GM18507 (cell line): ENCODE data around the gene CADM1.

Source experiments
- DNase-seq: peaks from one replicate; pipeline ENCODE4 v3.0.0; 2011; ENCODE audit warnings: low read depth; ENCODE audit not compliant: insufficient read length; ENCODE audit errors: extremely low spot score
- FAIRE-seq: peaks from 2 replicates; lab custom pipeline; 2011; peaks lifted over from hg19 to GRCh38; lab: Jason Lieb, UNC

CADM1 gene

DNA sequence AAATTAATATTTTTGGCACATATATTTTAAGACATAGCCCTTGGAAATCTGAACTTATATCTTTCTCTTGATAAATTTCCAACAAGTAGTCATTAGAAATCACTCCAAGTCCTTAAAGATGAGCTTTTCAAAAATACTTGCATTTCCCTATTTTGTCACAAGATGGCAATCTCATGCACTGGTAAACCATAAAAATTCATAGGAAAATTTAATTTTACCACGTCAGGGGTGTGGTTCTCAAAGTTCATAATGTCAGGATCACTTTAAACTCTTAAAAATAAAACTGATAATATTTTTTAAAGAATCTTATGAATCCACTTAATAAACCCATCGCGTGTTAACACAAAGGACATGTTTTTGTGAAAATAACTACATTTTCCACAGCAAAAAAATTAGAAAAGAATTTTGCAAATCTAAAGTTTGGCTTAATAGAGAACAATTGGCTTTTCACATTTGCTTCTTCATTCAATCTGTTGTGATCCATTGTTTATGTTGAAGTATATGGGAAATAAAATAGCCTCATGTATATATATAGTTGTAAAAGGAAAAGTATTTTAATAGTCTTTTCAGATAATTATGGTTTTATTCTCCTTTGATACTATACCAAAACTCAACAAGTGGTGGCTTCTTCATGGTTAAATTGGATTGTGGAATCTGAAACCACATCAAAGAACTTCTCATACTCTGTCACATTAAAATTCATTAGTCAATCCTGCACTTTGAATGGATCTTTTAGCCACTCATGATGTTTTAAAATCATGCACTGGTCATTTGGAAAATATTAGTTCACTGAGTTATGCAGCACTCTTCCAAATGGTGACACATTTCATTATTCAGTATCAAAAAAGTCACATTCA, 169.1 kb downstream of the CADM1 start:
- DNase-seq (no peak), FAIRE-seq (no peak)

GRCh38 chr11:115333949-115334348, 170.3 kb downstream of the CADM1 start:
- DNase-seq, result no peak
- no peak for FAIRE-seq

DNA sequence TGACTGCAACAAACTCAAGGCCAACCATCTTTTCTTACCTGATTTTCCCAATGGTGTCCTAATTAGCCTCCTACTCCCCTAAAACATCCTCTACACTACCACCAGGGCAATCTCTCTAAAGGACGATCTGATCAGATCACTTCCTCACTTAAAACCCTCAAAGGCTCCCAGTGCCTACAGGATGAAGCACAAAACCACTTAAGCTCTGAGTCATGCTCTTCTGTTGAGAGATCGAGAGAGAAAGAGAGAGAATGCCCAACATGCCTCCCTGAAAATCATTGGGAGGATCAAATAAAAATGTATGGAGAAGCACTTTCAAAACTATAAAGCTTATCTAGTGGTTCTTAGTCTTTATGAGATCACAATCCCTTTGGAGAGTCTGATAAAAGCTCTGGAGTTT, 171.1 kb downstream of the CADM1 start:
- DNase-seq, result no peak
- no peak for FAIRE-seq

DNA sequence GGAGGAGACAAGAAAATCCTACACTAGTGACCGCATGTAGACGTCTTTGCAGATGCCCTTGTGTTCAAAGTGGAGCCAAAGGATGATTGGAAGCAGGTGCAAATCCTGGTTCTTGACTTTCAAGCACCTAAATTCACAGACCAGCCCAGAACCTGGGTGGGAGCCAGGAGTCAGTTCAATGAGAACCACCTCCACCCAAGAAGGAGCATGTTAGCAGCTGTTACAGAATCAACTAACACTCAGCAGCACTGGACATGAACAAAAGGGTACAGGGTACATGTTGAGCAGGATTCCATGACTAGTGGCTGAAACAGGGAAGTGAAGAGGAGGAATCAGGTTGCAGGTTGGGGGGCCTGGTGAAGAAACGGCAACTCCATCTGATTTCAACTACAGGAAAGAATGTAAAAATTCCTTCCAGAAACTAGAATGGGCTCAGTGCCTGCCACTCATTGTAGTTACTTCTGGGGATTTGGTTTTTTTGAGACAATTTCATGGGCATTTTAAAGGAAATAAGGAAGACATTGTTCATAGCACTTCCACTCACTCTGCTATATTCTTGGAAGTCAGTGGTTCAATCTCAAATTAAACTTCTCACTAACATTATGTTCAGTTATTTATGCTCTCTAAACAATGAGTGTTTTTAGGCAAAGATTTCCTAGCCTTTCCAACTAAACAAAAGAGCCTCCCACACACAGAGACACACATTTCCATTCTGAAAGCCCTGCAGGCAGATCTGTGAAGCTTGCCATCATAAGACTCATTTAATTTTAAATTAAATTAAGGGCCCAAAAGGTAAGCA, 173.3 kb downstream of the CADM1 start:
- FAIRE-seq (no peak), DNase-seq (no peak)

DNA sequence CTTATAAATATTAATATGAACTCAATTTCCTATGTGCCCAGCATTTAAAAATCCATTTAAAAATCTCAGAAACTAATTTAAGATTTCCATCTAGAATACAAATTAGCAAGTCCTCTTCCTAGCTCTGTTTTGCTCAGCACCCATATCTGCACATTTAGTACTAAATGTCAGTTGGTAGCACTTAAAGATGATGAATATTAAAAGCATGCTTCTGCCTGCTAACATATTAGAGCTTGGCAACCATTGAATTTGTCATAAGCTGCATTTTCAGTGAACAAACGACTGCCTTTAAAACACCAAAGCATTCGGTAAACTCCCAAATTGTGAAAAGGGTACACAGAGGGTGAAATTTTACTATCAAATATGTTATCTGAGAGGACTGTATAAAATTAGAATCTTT, 177.7 kb downstream of the CADM1 start:
- FAIRE-seq (no peak), DNase-seq (no peak)

DNA sequence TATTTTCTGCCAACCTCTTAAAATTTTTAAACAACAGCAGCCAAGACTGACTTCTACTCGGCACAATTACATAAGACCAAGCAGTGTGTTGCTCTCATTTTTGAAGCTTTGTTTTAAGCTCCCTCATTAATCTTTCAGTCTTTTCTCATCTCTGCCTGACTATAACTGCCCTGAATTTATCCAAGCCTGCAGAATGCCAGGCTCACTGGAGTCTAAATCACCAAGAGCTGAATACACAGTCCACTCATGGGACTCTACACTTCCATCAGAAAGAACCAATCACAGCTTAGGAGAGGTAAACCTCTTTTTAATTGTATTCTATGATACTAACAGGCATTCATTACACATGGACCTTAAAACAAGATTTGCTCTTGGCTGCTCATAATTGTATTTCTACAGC, 178.7 kb downstream of the CADM1 start:
- DNase-seq (no peak), FAIRE-seq (no peak)

DNA sequence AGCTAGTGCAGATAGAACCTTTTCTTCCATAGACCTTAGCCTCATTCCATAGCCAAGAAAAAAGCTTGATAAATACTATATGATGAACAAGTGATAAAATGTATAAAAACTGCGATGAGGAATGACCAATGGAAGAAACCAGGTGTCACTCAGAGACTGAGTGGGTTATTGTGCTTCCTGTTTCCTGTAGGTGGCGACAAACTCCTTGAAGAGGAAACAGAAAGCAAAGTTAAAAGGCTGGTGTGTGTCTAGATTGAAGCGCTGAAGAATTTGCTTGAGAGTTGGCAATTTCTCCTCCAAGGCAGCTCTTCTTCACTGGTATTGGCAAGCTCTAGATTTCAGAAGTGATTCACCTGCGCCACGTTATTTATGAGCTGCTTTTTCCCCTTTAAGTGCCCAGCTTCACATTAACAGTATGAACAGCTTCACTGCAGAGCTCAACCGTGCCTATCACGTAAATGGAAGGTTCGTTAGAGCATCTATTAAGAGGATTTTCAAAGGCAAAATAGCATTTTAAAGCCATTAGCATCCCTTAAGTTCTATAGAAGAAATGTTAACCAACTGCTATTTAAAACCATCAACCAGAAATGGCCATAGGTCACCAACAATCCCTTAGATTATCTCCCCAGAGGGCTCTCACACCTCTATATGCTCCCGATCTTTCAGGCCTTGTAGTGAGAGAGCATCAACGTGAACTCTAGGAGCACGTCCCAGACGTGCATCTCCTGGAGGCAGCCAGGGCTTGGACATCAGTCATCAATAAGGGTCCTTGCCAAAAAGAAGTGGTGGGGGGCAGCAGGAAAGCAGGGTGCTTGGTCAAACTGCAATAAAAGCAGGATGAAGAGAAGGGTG, 179.4 kb downstream of the CADM1 start:
- FAIRE-seq (peak; percentile 87), DNase-seq (peak; percentile 23)

GRCh38 chr11:115322553-115323203, 181.5 kb downstream of the CADM1 start:
- DNase-seq, result no peak
- no peak for FAIRE-seq

GRCh38 chr11:115321605-115322289, 182.5 kb downstream of the CADM1 start:
- no peak for DNase-seq
- FAIRE-seq, result no peak

DNA sequence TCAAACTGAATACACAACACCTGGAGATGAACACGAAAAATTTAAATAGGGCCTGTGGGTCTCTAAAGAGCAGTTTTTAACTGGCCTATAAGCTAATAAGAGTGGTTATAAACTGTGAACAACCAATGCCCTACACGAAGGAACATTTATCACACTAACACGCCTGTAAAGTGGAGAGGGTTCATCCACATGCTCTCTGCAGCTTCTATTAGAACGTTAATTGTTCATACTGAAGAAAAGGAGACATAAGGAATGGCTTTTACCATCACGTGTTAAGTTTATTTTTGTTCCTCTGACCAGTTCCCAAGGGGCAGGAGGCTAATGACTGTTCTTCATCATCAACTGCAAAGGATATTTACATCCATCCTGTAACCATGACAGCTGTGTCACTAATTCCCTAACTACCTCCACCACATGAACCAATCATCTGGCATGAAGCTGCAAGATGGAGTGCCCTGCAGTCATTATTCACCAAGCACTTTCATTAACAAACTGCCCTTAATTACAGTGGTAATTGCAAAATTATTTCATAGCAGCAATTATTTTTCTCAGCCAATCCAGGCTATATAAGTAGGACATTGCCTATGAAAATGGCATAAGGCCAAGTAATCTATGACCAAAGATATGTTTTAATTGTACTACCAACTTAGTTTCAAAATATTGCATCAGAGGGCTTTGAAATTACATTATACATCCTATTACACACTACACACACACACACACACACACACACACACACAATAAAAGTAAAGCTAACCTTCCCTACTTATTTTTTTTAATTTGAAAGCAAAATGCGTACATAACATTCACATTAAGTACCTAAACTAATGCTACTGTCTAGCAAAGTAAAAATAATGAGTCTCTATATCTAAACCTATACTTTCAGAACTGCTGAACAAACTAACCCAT, 186.7 kb downstream of the CADM1 start:
- DNase-seq, result no peak
- FAIRE-seq, result no peak

DNA sequence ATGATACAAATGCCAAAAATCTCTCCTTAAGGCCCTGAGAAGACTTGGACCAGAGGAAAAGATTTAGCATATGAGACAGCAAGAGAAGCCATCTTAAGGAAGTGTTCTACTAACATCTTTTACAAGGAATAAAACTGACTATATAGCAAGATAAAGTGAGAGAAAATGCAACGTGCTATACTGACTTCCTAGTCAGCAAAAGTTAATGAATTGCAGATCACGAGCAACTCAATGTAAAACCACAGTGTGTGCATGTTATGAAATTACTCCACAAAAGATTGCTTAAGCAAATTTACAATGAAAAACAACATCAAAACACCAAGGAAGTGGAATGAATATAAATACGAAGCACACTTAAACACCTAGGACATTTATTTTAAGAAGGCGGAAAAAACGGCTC, 187.5 kb downstream of the CADM1 start:
- DNase-seq (no peak), FAIRE-seq (no peak)

- no peak for DNase-seq
- no peak for FAIRE-seq
Measured at GRCh38 chr11:115314330-115314920, 189.8 kb downstream of the CADM1 start.

DNA sequence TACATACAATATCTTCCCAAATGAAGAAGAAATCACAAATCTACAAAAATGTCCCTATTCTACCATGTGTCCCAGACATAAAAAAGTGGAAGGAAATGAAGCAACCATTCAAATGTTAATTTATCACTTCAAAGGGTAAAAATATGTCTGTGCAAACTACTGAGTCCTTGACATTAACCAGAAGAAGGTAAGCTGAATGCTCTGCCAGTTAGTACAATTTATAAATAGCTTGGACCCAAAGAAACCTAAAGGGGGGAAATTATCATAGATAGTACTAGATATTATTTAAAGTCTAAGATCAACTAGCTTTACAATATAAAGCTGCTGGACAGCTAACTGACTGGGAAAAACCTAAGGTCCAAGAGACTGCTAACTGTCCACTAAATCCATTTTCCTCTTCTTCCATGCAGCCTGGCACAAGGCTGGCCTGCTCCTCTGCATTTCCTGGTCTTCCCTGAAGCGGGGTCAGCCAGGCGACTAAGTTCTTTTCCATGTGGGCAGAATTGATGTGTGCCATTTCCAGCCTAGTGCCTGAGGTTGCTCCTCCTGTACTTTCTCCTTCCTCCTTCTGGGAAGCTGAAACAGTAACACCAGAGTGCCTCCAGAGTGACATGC, 190.9 kb downstream of the CADM1 start:
- no peak for DNase-seq
- FAIRE-seq, result no peak

GRCh38 chr11:115311949-115312348, 192.3 kb downstream of the CADM1 start:
- FAIRE-seq (no peak), DNase-seq (no peak)

GRCh38 chr11:115306689-115307088, 197.5 kb downstream of the CADM1 start:
- no peak for FAIRE-seq
- no peak for DNase-seq

- no peak for FAIRE-seq
- no peak for DNase-seq
Measured at GRCh38 chr11:115304774-115305472, 199.3 kb downstream of the CADM1 start.
